ENCODE data around the gene HRCT1.

GRCh38 chr9:35918780-35919179 lies 12.8 kb downstream of the HRCT1 start:
- TF ChIP-seq EZH2phosphoT487 (IDR thresholded peaks at IDR 0.05; ENCODE audit: borderline replicate concordance), result no peak
- no peak for TF ChIP-seq CTCF (conservative IDR thresholded peaks at IDR 0.05; ENCODE audit: low read length)
